Stomach (tissue), 9 donors: Measurements from ENCODE around the gene HMGN4. TPM values are rescaled to one million over a fixed set of nuclear protein-coding genes. Genes with fewer than 3 reads are reported as not detected.

Experiments
- DNase-seq, 2 donors: peaks; one replicate each; pipeline versions ENCODE4 v3.0.0 to v3.0.0-alpha.2; 2013 to 2019
- H3K27ac ChIP-seq, 5 donors: fragments of 200-600 bp in 4 of 5; sonication (generic) in 4 of 5; one replicate each; pipeline ENCODE4 v1.5.1; 2013 to 2019; ENCODE audit warnings: mild to moderate bottlenecking in 1 of 5, moderate library complexity in 1 of 5
- H3K27me3 ChIP-seq, 3 donors: fragments of 200-600 bp; sonication (generic); one replicate each; pipeline ENCODE4 v1.5.1; 2017 to 2019; ENCODE audit warnings: mixed run types in 1 of 3
- H3K36me3 ChIP-seq, 4 donors: fragments of 200-600 bp; sonication (generic); 1 replicate in 3 of 4; 2 replicates in 1 of 4; pipeline ENCODE4 v1.5.1; 2016 to 2019
- H3K4me1 ChIP-seq, 4 donors: fragments of 200-600 bp; sonication (generic); one replicate each; pipeline ENCODE4 v1.5.1; 2016 to 2019
- H3K4me3 ChIP-seq, 4 donors: fragments of 200-600 bp; sonication (generic) in 3 of 4; one replicate each; pipeline ENCODE4 v1.5.1; 2016 to 2019; ENCODE audit warnings: mild to moderate bottlenecking in 1 of 4
- H3K9me3 ChIP-seq, 4 donors: fragments of 200-600 bp; sonication (generic); one replicate each; pipeline ENCODE4 v1.5.1; 2016 to 2019
- CTCF ChIP-seq, 7 experiments: fragments of 450-650 bp in 4 of 7; fragments of 200-600 bp in 3 of 7; sonication (generic) in 3 of 7; IDR thresholded peaks; one replicate each; pipeline ENCODE4 v1.5.1; 2016 to 2019; ENCODE audit warnings: antibody characterized with exemption in 7 of 7, control low read depth in 2 of 7, mild to moderate bottlenecking in 1 of 7
- EP300 ChIP-seq: sonication (generic); formaldehyde crosslinking; IDR thresholded peaks from one replicate; pipeline ENCODE4 v1.6.1; 2017; ENCODE audit warnings: antibody characterized with exemption
- POLR2A ChIP-seq, 4 donors: fragments of 450-650 bp; IDR thresholded peaks; one replicate each; pipeline ENCODE4 v1.6.1; 2016; ENCODE audit warnings: antibody characterized with exemption in 4 of 4, control low read depth in 2 of 4, mild to moderate bottlenecking in 1 of 4, moderate library complexity in 1 of 4
- POLR2AphosphoS5 ChIP-seq, 3 donors: sonication (generic); formaldehyde crosslinking; IDR thresholded peaks; one replicate each; pipeline ENCODE4 v1.6.1; 2016; ENCODE audit warnings: antibody characterized with exemption in 3 of 3
- WGBS, 5 donors: extraction: QIAGEN DNeasy Blood & Tissue Kit in 3 of 5; methylation state at CpG; one replicate each; pipeline versions ENCODE4 v1.1.5 to v1.1.7; 2013 to 2018; 5-methylcytosine and 5-hydroxymethylcytosine counted together
- intact Hi-C: fragments of 100-400 bp; cut with DNase I; formaldehyde crosslinking; loops from one replicate; pipeline ENCODE4 v1.15.1; 2023; ENCODE audit warnings: low total_unique reads
- polyA plus RNA-seq, 3 donors: library from polyadenylated mRNA; stranded (reverse); fragments of 200-250 nt; gene quantifications; one replicate each; pipeline ENCODE4 v1.2.3, GENCODE V29; 2013
- total RNA-seq, 5 donors: library from RNA; depleted of rRNA; stranded (reverse); fragments of >200 nt; gene quantifications; one replicate each; pipeline versions ENCODE4 v1.1.0 to v1.2.3, GENCODE V29; 2014 to 2016
- donor health status: healthy with polysubstance abuse.
- donor health status: Bipolar disorder and iron deficiency.
- donor health status: healthy.

The HMGN4 gene
- total and polyA plus RNA-seq, 8 donors = 11.3 to 96.0 (median 37.7) TPM

- peak in 1 of 2 donors; percentile 65 for DNase-seq
- H3K27me3 ChIP-seq = no peaks in the 10 kb centered on the region
- intact Hi-C loops = no loop called here
- TF ChIP-seq POLR2AphosphoS5 (IDR thresholded peaks at IDR 0.05) (peak in 1 of 3 donors; percentile 27), EP300 (no peak)
- peak overlapping the region in 1 of 5 donors; percentile 41 for H3K27ac ChIP-seq
- H3K36me3 ChIP-seq = no peaks in the 10 kb centered on the region
- 33 to 40% (median 34%) methylated on average over 16 of the region's 16 CpGs for WGBS, 5 donors
- no peak overlapping the region for H3K4me3 ChIP-seq
- peaks cover 15 to 27% (median 23%) of the 10 kb centered on the region in 4 donors for H3K4me1 ChIP-seq
- no peaks in the 10 kb centered on the region for H3K9me3 ChIP-seq
Measured at GRCh38 chr6:26556263-26557070, 18.3 kb downstream of the HMGN4 start.

- no peak overlapping the region for H3K27ac ChIP-seq
- no peak overlapping the region for H3K4me3 ChIP-seq
- 75 to 93% (median 88%) methylated on average over 17 of the region's 17 CpGs for WGBS, 5 donors
- H3K4me1 ChIP-seq = no peaks in the 10 kb centered on the region
- intact Hi-C loops = no loop called here
- no peaks in the 10 kb centered on the region for H3K9me3 ChIP-seq
- no peaks in the 10 kb centered on the region for H3K27me3 ChIP-seq
- no peak for DNase-seq
- no peak for TF ChIP-seq EP300
- TF ChIP-seq POLR2A (IDR thresholded peaks at IDR 0.05) = no peak
- TF ChIP-seq CTCF (IDR thresholded peaks at IDR 0.05) = no peak
- no peaks in the 10 kb centered on the region for H3K36me3 ChIP-seq
Measured at GRCh38 chr6:26561533-26562466, 23.6 kb downstream of the HMGN4 start.

- H3K9me3 ChIP-seq = no peaks in the 10 kb centered on the region
- H3K27me3 ChIP-seq = no peaks in the 10 kb centered on the region
- DNase-seq = no peak
- no peak overlapping the region for H3K4me3 ChIP-seq
- no peak for TF ChIP-seq EP300
- no peak for TF ChIP-seq CTCF (IDR thresholded peaks at IDR 0.05)
- no peak for TF ChIP-seq POLR2AphosphoS5 (IDR thresholded peaks at IDR 0.05)
- TF ChIP-seq POLR2A (IDR thresholded peaks at IDR 0.05) = no peak
- H3K27ac ChIP-seq = no peak overlapping the region
- intact Hi-C loops = no loop called here
- H3K4me1 ChIP-seq = peaks cover 0 to 4% (median 3%) of the 10 kb centered on the region in 4 donors
- WGBS, 5 donors = 77 to 81% (median 80%) methylated on average over 6 of the region's 6 CpGs
- no peaks in the 10 kb centered on the region for H3K36me3 ChIP-seq
Measured at GRCh38 chr6:26563488-26563887, 25.3 kb downstream of the HMGN4 start.

- WGBS, 5 donors = 3 to 6% (median 5%) methylated on average over 34 of the region's 34 CpGs
- TF ChIP-seq CTCF (IDR thresholded peaks at IDR 0.05) (no peak), POLR2AphosphoS5 (IDR thresholded peaks at IDR 0.05) (peak; percentile 52 to 87 (median 83)), EP300 (no peak), POLR2A (IDR thresholded peaks at IDR 0.05) (no peak)
- Histone ChIP-seq H3K36me3 (no peaks in the 10 kb centered on the region), H3K27me3 (no peaks in the 10 kb centered on the region), H3K4me1 (peaks cover 10 to 27% (median 18%) of the 10 kb centered on the region in 4 donors), H3K27ac (peak overlapping the region in 4 of 5 donors; percentile 21 to 79 (median 44)), H3K9me3 (no peaks in the 10 kb centered on the region), H3K4me3 (peak overlapping the region; percentile 45 to 50 (median 45))
- intact Hi-C loops = no loop called here
- peak; percentile 93 to 97 for DNase-seq
Measured at GRCh38 chr6:26568601-26569432, 30.7 kb downstream of the HMGN4 start.
